HG02588 (cell line): Measurements from ENCODE around the gene HS6ST3.

Source experiments
- ATAC-seq: cut with Tn5 transposase; IDR thresholded peaks from one replicate; pipeline ENCODE4 v1.9.1; 2021; ENCODE audit warnings: mild to moderate bottlenecking, moderate library complexity; ENCODE audit not compliant: unreplicated experiment

Gene HS6ST3

GRCh38 chr13:96294930-96295881 is 205.3 kb downstream of the HS6ST3 start:
- ATAC-seq: no peak

GRCh38 chr13:96297360-96297759 is 207.5 kb downstream of the HS6ST3 start:
- no peak for ATAC-seq

- ATAC-seq: no peak
Observed at GRCh38 chr13:96299235-96299634, 209.3 kb downstream of the HS6ST3 start.

- no peak for ATAC-seq
Observed at GRCh38 chr13:96308568-96308967, 218.7 kb downstream of the HS6ST3 start.

- ATAC-seq: no peak
Observed at GRCh38 chr13:96314974-96315373, 225.1 kb downstream of the HS6ST3 start.

- ATAC-seq: no peak
Observed at GRCh38 chr13:96338030-96338429, 248.1 kb downstream of the HS6ST3 start.

GRCh38 chr13:96342286-96342685 is 252.4 kb downstream of the HS6ST3 start:
- no peak for ATAC-seq

GRCh38 chr13:96342852-96343465 is 253.1 kb downstream of the HS6ST3 start:
- no peak for ATAC-seq

- ATAC-seq: no peak
Observed at GRCh38 chr13:96346921-96347320, 257.0 kb downstream of the HS6ST3 start.

GRCh38 chr13:96373597-96373996 is 283.7 kb downstream of the HS6ST3 start:
- no peak for ATAC-seq

- no peak for ATAC-seq
Observed at GRCh38 chr13:96377835-96378234, 287.9 kb downstream of the HS6ST3 start.

- no peak for ATAC-seq
Observed at GRCh38 chr13:96379967-96380366, 290.1 kb downstream of the HS6ST3 start.

GRCh38 chr13:96381681-96382080 is 291.8 kb downstream of the HS6ST3 start:
- no peak for ATAC-seq

GRCh38 chr13:96388598-96388997 is 298.7 kb downstream of the HS6ST3 start:
- ATAC-seq: no peak

GRCh38 chr13:96391606-96392005 is 301.7 kb downstream of the HS6ST3 start:
- ATAC-seq: no peak

GRCh38 chr13:96397807-96398206 is 307.9 kb downstream of the HS6ST3 start:
- ATAC-seq: no peak

GRCh38 chr13:96398486-96398885 is 308.6 kb downstream of the HS6ST3 start:
- ATAC-seq: no peak

- ATAC-seq: no peak
Observed at GRCh38 chr13:96403241-96403640, 313.3 kb downstream of the HS6ST3 start.

- ATAC-seq: no peak
Observed at GRCh38 chr13:96403651-96404050, 313.7 kb downstream of the HS6ST3 start.

GRCh38 chr13:96415831-96416385 is 326.0 kb downstream of the HS6ST3 start:
- no peak for ATAC-seq

- no peak for ATAC-seq
Observed at GRCh38 chr13:96417939-96418685, 328.2 kb downstream of the HS6ST3 start.
